ENCODE results near the gene MAD1L1. TPM values are rescaled to one million over a fixed set of nuclear protein-coding genes. Genes with fewer than 3 reads are reported as not detected.

Gene MAD1L1
- total RNA-seq, 1 donor from 2014 or later, result 56.2 TPM

DNA sequence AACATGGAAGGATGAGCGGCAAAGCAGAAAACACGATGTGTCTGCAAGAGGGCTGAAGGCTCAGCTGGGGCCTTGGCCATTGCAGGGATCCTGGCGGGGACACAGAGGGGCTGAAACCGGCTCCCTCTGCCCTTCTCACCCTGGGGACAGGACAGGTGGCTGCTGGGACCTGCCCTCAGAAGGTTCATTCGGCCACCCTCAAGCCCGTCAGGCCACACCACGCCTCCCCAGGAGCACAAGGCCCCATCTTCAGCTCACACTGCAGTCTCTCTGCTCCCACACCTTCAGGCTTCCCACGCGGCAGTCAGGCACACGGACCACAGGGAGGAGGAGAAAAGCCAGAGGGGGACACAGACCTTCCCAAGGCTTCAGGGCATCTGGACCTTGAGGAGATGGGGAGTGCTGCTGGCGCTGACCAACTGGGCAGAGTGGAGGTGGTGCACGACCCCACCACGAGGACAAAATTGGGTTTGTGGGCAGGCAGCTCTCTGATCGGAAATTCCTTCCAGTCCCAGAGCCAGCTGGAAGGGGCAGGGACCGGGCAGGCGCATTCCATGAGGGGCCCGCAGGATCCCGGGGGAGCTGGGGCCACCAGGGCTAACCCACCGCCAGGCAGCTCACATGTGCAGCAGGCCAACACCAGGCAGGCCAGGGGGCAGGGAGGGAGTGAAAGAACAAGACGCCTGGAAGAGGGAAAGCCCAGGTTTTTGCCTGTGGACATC is 104.0 kb downstream of the MAD1L1 start:
- Mint-ChIP-seq H3K27me3 (ENCODE audit: insufficient read depth) (no peaks in the 10 kb centered on the region), H3K27ac (no peak overlapping the region), H3K36me3 (ENCODE audit: low read depth) (no peaks in the 10 kb centered on the region), H3K4me1 (ENCODE audit: low read depth) (no peaks in the 10 kb centered on the region), H3K9me3 (no peaks in the 10 kb centered on the region), H3K4me3 (no peak overlapping the region)
- DNase-seq (ENCODE audit: low spot score), result no peak
- intact Hi-C loops (cut with micrococcal nuclease), result no loop called here

DNA sequence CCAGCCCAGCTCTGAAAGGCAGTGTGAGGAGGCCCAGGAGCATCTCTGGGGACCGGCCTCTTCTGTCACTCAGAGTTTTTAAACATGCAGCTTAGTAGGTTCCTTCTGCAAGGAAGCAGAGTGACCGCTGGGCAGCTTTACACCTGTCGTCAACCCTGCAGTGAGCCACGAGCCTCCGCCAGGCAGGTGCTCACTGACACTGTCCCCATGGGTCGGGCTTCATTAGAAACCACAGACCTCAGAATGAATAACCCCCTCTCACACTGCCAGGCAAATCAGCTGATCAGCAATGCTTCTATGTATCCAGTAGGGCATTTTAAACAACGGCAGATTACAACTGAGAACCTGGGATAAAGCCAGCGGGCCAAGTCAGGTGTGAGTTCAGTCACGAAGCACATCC is 106.1 kb downstream of the MAD1L1 start:
- Mint-ChIP-seq H3K9me3 (no peaks in the 10 kb centered on the region), H3K36me3 (ENCODE audit: low read depth) (no peaks in the 10 kb centered on the region), H3K4me1 (ENCODE audit: low read depth) (no peaks in the 10 kb centered on the region), H3K27ac (no peak overlapping the region), H3K4me3 (no peak overlapping the region), H3K27me3 (ENCODE audit: insufficient read depth) (no peaks in the 10 kb centered on the region)
- no peak for DNase-seq (ENCODE audit: low spot score)
- intact Hi-C loops (cut with micrococcal nuclease), result no loop called here

GRCh38 chr7:2125931-2126330 is 106.8 kb downstream of the MAD1L1 start:
- no peaks in the 10 kb centered on the region for H3K36me3 Mint-ChIP-seq (ENCODE audit: low read depth)
- no peaks in the 10 kb centered on the region for H3K27me3 Mint-ChIP-seq (ENCODE audit: insufficient read depth)
- H3K4me3 Mint-ChIP-seq, result no peak overlapping the region
- H3K9me3 Mint-ChIP-seq, result no peaks in the 10 kb centered on the region
- no peak for DNase-seq (ENCODE audit: low spot score)
- intact Hi-C loops (cut with micrococcal nuclease), result no loop called here
- no peaks in the 10 kb centered on the region for H3K4me1 Mint-ChIP-seq (ENCODE audit: low read depth)
- no peak overlapping the region for H3K27ac Mint-ChIP-seq

DNA sequence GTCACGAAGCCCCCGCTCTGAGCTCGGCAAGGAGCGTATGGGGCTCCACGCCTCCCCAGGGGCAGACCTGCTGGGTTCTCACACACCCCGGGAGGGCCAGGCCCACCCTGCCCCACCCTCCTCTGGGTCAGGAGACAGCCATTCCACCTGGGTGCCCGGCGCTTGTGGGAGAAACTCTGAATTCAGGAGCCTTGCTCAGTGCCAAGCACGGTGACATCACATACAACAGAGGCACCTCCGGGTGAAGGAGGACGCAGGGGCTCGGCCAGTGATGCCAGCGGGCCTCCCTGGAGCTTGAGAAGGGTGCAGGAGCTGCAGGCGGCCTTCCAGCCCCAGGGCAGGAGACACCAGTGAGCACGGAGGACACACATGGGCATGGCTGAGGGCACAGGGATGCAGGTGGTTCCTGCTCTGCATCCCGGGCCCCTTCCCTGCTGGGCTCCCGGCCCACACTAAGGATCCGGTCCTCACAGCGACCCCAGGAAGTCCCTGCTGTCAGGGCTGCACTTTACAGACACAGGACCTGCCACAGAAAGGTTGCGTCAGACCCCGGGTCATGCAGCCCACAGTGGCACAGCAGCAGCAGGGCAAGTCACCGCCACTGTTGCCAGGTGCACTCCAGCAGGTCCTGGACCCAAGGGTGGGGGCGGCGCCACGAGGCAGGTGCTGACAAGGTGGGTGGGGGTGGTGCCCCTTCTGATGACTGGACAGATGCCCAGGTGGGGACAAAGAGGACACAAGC is 108.0 kb downstream of the MAD1L1 start:
- intact Hi-C loops (cut with micrococcal nuclease), result no loop called here
- Mint-ChIP-seq H3K9me3 (no peaks in the 10 kb centered on the region), H3K27me3 (ENCODE audit: insufficient read depth) (no peaks in the 10 kb centered on the region), H3K36me3 (ENCODE audit: low read depth) (no peaks in the 10 kb centered on the region), H3K4me3 (no peak overlapping the region), H3K4me1 (ENCODE audit: low read depth) (peaks cover 9% of the 10 kb centered on the region), H3K27ac (no peak overlapping the region)
- no peak for DNase-seq (ENCODE audit: low spot score)

- no peaks in the 10 kb centered on the region for H3K9me3 Mint-ChIP-seq
- no peak overlapping the region for H3K4me3 Mint-ChIP-seq
- intact Hi-C loops (cut with micrococcal nuclease), result no loop called here
- no peaks in the 10 kb centered on the region for H3K27me3 Mint-ChIP-seq (ENCODE audit: insufficient read depth)
- H3K4me1 Mint-ChIP-seq (ENCODE audit: low read depth), result peaks cover 12% of the 10 kb centered on the region
- no peak for DNase-seq (ENCODE audit: low spot score)
- no peak overlapping the region for H3K27ac Mint-ChIP-seq
- H3K36me3 Mint-ChIP-seq (ENCODE audit: low read depth), result peaks cover 2% of the 10 kb centered on the region
Observed at GRCh38 chr7:2123916-2124315, 108.8 kb downstream of the MAD1L1 start.

DNA sequence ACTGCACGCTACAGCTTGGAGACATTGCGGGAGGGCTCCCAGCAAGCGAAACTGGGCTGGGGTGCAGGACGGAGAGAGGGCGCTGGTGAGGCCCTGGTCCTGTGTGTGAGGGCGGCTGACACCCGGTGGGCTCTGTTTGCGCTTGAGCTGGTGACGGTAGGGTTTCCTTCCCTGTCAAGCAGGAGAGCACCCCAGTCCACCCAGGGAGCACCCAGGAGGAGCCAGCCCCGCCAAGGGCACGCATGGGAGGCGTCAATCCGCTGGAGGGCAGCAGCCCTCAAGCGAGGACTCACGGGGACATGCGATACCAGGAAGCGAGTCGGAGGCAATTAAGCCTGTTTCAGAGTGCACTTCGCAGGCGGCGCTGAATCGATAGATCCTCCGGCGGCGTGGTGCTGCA is 109.4 kb downstream of the MAD1L1 start:
- H3K27ac Mint-ChIP-seq, result no peak overlapping the region
- H3K4me3 Mint-ChIP-seq, result no peak overlapping the region
- H3K36me3 Mint-ChIP-seq (ENCODE audit: low read depth), result peaks cover 2% of the 10 kb centered on the region
- peaks cover 12% of the 10 kb centered on the region for H3K4me1 Mint-ChIP-seq (ENCODE audit: low read depth)
- no peak for DNase-seq (ENCODE audit: low spot score)
- H3K9me3 Mint-ChIP-seq, result no peaks in the 10 kb centered on the region
- intact Hi-C loops (cut with micrococcal nuclease), result no loop called here
- no peaks in the 10 kb centered on the region for H3K27me3 Mint-ChIP-seq (ENCODE audit: insufficient read depth)

- H3K9me3 Mint-ChIP-seq, result no peaks in the 10 kb centered on the region
- H3K27ac Mint-ChIP-seq, result no peak overlapping the region
- intact Hi-C loops (cut with micrococcal nuclease), result no loop called here
- H3K4me1 Mint-ChIP-seq (ENCODE audit: low read depth), result peaks cover 12% of the 10 kb centered on the region
- no peak for DNase-seq (ENCODE audit: low spot score)
- no peaks in the 10 kb centered on the region for H3K27me3 Mint-ChIP-seq (ENCODE audit: insufficient read depth)
- no peak overlapping the region for H3K4me3 Mint-ChIP-seq
- peaks cover 2% of the 10 kb centered on the region for H3K36me3 Mint-ChIP-seq (ENCODE audit: low read depth)
Observed at GRCh38 chr7:2122651-2123050, 110.1 kb downstream of the MAD1L1 start.

GRCh38 chr7:2120841-2121830 is 111.6 kb downstream of the MAD1L1 start:
- H3K36me3 Mint-ChIP-seq (ENCODE audit: low read depth), result peaks cover 2% of the 10 kb centered on the region

GRCh38 chr7:2120251-2120660 is 112.5 kb downstream of the MAD1L1 start:
- DNase-seq (ENCODE audit: low spot score), result peak; percentile 42
- Mint-ChIP-seq H3K27me3 (ENCODE audit: insufficient read depth) (no peaks in the 10 kb centered on the region), H3K36me3 (ENCODE audit: low read depth) (peaks cover 2% of the 10 kb centered on the region), H3K4me3 (no peak overlapping the region), H3K27ac (no peak overlapping the region), H3K4me1 (ENCODE audit: low read depth) (peaks cover 12% of the 10 kb centered on the region), H3K9me3 (no peaks in the 10 kb centered on the region)
- intact Hi-C loops (cut with micrococcal nuclease), result loop anchor here (2.0 kb wide), 1 partner anchor 193 kb away; no protein-coding TSS in a partner anchor

More at GRCh38 chr7:2120841-2121830, 111.6 kb downstream of the MAD1L1 start:
- H3K9me3 Mint-ChIP-seq, result no peaks in the 10 kb centered on the region
- H3K27me3 Mint-ChIP-seq (ENCODE audit: insufficient read depth), result no peaks in the 10 kb centered on the region
- no peak overlapping the region for H3K27ac Mint-ChIP-seq
- no peak for DNase-seq (ENCODE audit: low spot score)
- intact Hi-C loops (cut with micrococcal nuclease), result loop anchor here (2.0 kb wide), 1 partner anchor 194 kb away; no protein-coding TSS in a partner anchor
- H3K4me3 Mint-ChIP-seq, result no peak overlapping the region
- H3K4me1 Mint-ChIP-seq (ENCODE audit: low read depth), result peaks cover 12% of the 10 kb centered on the region

GRCh38 chr7:2118630-2119190 is 114.0 kb downstream of the MAD1L1 start:
- H3K4me1 Mint-ChIP-seq (ENCODE audit: low read depth), result peaks cover 12% of the 10 kb centered on the region
- intact Hi-C loops (cut with micrococcal nuclease), result no loop called here
- peaks cover 3% of the 10 kb centered on the region for H3K36me3 Mint-ChIP-seq (ENCODE audit: low read depth)
- no peak overlapping the region for H3K4me3 Mint-ChIP-seq
- DNase-seq (ENCODE audit: low spot score), result no peak
- H3K27ac Mint-ChIP-seq, result no peak overlapping the region
- no peaks in the 10 kb centered on the region for H3K9me3 Mint-ChIP-seq
- H3K27me3 Mint-ChIP-seq (ENCODE audit: insufficient read depth), result no peaks in the 10 kb centered on the region

GRCh38 chr7:2118056-2118455 is 114.7 kb downstream of the MAD1L1 start:
- H3K27me3 Mint-ChIP-seq (ENCODE audit: insufficient read depth), result no peaks in the 10 kb centered on the region
- peaks cover 3% of the 10 kb centered on the region for H3K36me3 Mint-ChIP-seq (ENCODE audit: low read depth)
- intact Hi-C loops (cut with micrococcal nuclease), result no loop called here
- H3K9me3 Mint-ChIP-seq, result no peaks in the 10 kb centered on the region
- peaks cover 12% of the 10 kb centered on the region for H3K4me1 Mint-ChIP-seq (ENCODE audit: low read depth)
- H3K27ac Mint-ChIP-seq, result no peak overlapping the region
- H3K4me3 Mint-ChIP-seq, result no peak overlapping the region
- no peak for DNase-seq (ENCODE audit: low spot score)

GRCh38 chr7:2117646-2118045 is 115.1 kb downstream of the MAD1L1 start:
- Mint-ChIP-seq H3K9me3 (no peaks in the 10 kb centered on the region), H3K4me1 (ENCODE audit: low read depth) (peaks cover 16% of the 10 kb centered on the region), H3K27me3 (ENCODE audit: insufficient read depth) (no peaks in the 10 kb centered on the region), H3K36me3 (ENCODE audit: low read depth) (peaks cover 3% of the 10 kb centered on the region), H3K4me3 (no peak overlapping the region), H3K27ac (no peak overlapping the region)
- no peak for DNase-seq (ENCODE audit: low spot score)
- intact Hi-C loops (cut with micrococcal nuclease), result no loop called here
